Measurements from ENCODE around the gene NBAS.
A peak's percentile ranks its signal among the peaks of the same experiment; 100 is the strongest.

Gene NBAS

GRCh38 chr2:15591692-15592463, 30.7 kb upstream of the NBAS start, which contains the start of gene DDX1:
Gene DDX1, plus strand, starts transcription at chr2:15591868. Its CDS starts 66 bp downstream, at chr2:15591934.
- DNase-seq (ENCODE audit: low read depth in 1 of 2, low spot score in 1 of 2), result peak; percentile 73 to 81

- no peak for DNase-seq (ENCODE audit: low read depth in 1 of 2, low spot score in 1 of 2)
Measured at GRCh38 chr2:15591373-15591691, 30.2 kb upstream of the NBAS start.

GRCh38 chr2:15588329-15588919, 27.3 kb upstream of the NBAS start:
- no peak for DNase-seq (ENCODE audit: low read depth in 1 of 2, low spot score in 1 of 2)

GRCh38 chr2:15584767-15585469, 23.8 kb upstream of the NBAS start:
- no peak for DNase-seq (ENCODE audit: low read depth in 1 of 2, low spot score in 1 of 2)

GRCh38 chr2:15584316-15584715, 23.2 kb upstream of the NBAS start:
- DNase-seq (ENCODE audit: low read depth in 1 of 2, low spot score in 1 of 2), result no peak

- no peak for DNase-seq (ENCODE audit: low read depth in 1 of 2, low spot score in 1 of 2)
Measured at GRCh38 chr2:15583826-15584225, 22.7 kb upstream of the NBAS start.

GRCh38 chr2:15582710-15583357, 21.7 kb upstream of the NBAS start:
- no peak for DNase-seq (ENCODE audit: low read depth in 1 of 2, low spot score in 1 of 2)

GRCh38 chr2:15580451-15580850, 19.3 kb upstream of the NBAS start:
- no peak for DNase-seq (ENCODE audit: low read depth in 1 of 2, low spot score in 1 of 2)

GRCh38 chr2:15579641-15580040, 18.5 kb upstream of the NBAS start:
- DNase-seq (ENCODE audit: low read depth in 1 of 2, low spot score in 1 of 2), result no peak

- peak; percentile 67 to 78 for DNase-seq (ENCODE audit: low read depth in 1 of 2, low spot score in 1 of 2)
Measured at GRCh38 chr2:15577071-15577735, 16.1 kb upstream of the NBAS start.

GRCh38 chr2:15571729-15572128, 10.6 kb upstream of the NBAS start:
- no peak for DNase-seq (ENCODE audit: low read depth in 1 of 2, low spot score in 1 of 2)

- DNase-seq (ENCODE audit: low read depth in 1 of 2, low spot score in 1 of 2), result no peak
Measured at GRCh38 chr2:15570104-15570503, 9.0 kb upstream of the NBAS start.

- DNase-seq (ENCODE audit: low read depth in 1 of 2, low spot score in 1 of 2), result no peak
Measured at GRCh38 chr2:15568874-15569273, 7.7 kb upstream of the NBAS start.

GRCh38 chr2:15566912-15567311, 5.8 kb upstream of the NBAS start:
- DNase-seq (ENCODE audit: low read depth in 1 of 2, low spot score in 1 of 2), result no peak

- DNase-seq (ENCODE audit: low read depth in 1 of 2, low spot score in 1 of 2), result no peak
Measured at GRCh38 chr2:15565994-15566671, 5.0 kb upstream of the NBAS start.

GRCh38 chr2:15565392-15565791, 4.3 kb upstream of the NBAS start:
- no peak for DNase-seq (ENCODE audit: low read depth in 1 of 2, low spot score in 1 of 2)

- DNase-seq (ENCODE audit: low read depth in 1 of 2, low spot score in 1 of 2), result no peak
Measured at GRCh38 chr2:15563227-15564100, 2.3 kb upstream of the NBAS start.

GRCh38 chr2:15562354-15563031, 1.4 kb upstream of the NBAS start:
- no peak for DNase-seq (ENCODE audit: low read depth in 1 of 2, low spot score in 1 of 2)
